Upper lobe of right lung (tissue), 1 donor: ENCODE results near the gene PEX19. TPM values are rescaled to one million over a fixed set of nuclear protein-coding genes. Genes with fewer than 3 reads are reported as not detected.

Experiments used
- ATAC-seq: fragments of 200-7000 bp; cut with Tn5 transposase; one replicate; pipeline ENCODE4 v1.9.1; 2020; ENCODE audit warnings: mild to moderate bottlenecking, moderate library complexity
- DNase-seq: peaks from one replicate; pipeline ENCODE4 v3.0.0-alpha.2; 2020
- H3K27ac ChIP-seq: fragments of 200-600 bp; one replicate; pipeline ENCODE4 v1.8.0; 2022
- H3K27me3 ChIP-seq: fragments of 200-600 bp; one replicate; pipeline ENCODE4 v1.8.0; 2022; ENCODE audit warnings: mild to moderate bottlenecking
- H3K36me3 ChIP-seq: fragments of 200-600 bp; one replicate; pipeline ENCODE4 v1.8.0; 2022
- H3K4me1 ChIP-seq: fragments of 200-600 bp; one replicate; pipeline ENCODE4 v1.8.0; 2022
- H3K4me3 ChIP-seq: fragments of 200-600 bp; one replicate; pipeline ENCODE4 v1.8.0; 2022; ENCODE audit warnings: mild to moderate bottlenecking
- H3K9me3 ChIP-seq: fragments of 200-600 bp; one replicate; pipeline ENCODE4 v1.8.0; 2022
- intact Hi-C: fragments of 100-400 bp; cut with DNase I; formaldehyde crosslinking; loops from one replicate; pipeline ENCODE4 v1.11.0; 2022
- total RNA-seq: library from RNA; stranded (reverse); fragmentation: NEBNext Ultra II Directional; extraction: Animal tissue kit (Norgen Biotek cat#: 25700); gene quantifications from one replicate; pipeline ENCODE4 v1.2.1, GENCODE V29; 2021
- TF ChIP-seq, protein P1 (sequence below): fragments of 200-600 bp; IDR thresholded peaks from one replicate; pipeline ENCODE4 v1.8.0; 2022; ENCODE audit warnings: antibody characterized with exemption
- donor health status: DM: no; HTN: yes; CAD: no; lungs with severe emphysema.

The PEX19 gene
- total RNA-seq, 1 donor from 2014 or later = 64.2 TPM

DNA sequence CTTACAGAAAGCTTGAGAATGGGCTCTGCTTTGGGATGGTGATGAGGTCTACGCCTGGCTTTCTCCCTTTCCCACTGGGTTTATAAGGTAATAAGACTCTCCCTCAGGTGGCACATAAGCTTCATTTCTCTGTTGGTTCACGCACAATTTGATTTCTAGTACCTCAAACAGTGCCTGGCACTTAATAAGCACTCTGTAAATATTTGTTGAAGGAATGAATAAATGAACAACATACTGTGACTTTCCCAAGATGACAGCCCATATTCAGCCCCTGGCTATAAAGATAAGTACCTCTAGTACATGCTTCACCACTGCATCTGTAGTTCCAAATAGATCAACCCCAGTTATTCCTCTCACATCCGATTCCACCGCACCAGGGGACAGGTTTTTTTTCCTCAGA lies 40.3 kb upstream of the PEX19 start:
- no peak overlapping the region for H3K4me3 ChIP-seq
- intact Hi-C loops = no loop called here
- no peaks in the 10 kb centered on the region for H3K4me1 ChIP-seq
- peaks cover 97% of the 10 kb centered on the region for H3K36me3 ChIP-seq
- no peaks in the 10 kb centered on the region for H3K9me3 ChIP-seq
- H3K27ac ChIP-seq = no peak overlapping the region
- DNase-seq (no peak), ATAC-seq (no peak)
- TF ChIP-seq, protein P1, sequence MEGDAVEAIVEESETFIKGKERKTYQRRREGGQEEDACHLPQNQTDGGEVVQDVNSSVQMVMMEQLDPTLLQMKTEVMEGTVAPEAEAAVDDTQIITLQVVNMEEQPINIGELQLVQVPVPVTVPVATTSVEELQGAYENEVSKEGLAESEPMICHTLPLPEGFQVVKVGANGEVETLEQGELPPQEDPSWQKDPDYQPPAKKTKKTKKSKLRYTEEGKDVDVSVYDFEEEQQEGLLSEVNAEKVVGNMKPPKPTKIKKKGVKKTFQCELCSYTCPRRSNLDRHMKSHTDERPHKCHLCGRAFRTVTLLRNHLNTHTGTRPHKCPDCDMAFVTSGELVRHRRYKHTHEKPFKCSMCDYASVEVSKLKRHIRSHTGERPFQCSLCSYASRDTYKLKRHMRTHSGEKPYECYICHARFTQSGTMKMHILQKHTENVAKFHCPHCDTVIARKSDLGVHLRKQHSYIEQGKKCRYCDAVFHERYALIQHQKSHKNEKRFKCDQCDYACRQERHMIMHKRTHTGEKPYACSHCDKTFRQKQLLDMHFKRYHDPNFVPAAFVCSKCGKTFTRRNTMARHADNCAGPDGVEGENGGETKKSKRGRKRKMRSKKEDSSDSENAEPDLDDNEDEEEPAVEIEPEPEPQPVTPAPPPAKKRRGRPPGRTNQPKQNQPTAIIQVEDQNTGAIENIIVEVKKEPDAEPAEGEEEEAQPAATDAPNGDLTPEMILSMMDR = no peak
- H3K27me3 ChIP-seq = no peaks in the 10 kb centered on the region

DNA sequence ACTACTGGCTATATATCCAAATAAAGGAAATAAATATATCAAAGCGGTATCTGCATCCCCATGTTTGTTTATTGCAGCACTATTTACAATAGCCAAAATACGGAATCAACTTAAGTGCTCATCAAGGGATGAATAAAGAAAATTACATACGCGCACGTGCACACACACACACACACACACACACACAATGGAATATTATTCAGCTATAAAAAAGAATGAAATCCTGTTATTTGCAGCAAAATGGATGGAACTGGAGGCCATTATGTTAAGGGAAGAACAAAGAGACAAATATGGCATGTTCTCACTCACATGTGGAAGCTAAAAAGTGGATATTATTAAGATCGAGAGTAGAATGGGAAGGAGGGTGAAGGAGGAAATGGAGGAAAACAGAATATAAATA lies 37.9 kb upstream of the PEX19 start:
- ATAC-seq (no peak), DNase-seq (no peak)
- Histone ChIP-seq H3K36me3 (peaks cover 95% of the 10 kb centered on the region), H3K9me3 (no peaks in the 10 kb centered on the region), H3K27ac (no peak overlapping the region), H3K4me1 (no peaks in the 10 kb centered on the region), H3K27me3 (no peaks in the 10 kb centered on the region), H3K4me3 (no peak overlapping the region)
- TF ChIP-seq, protein P1 = no peak
- intact Hi-C loops = no loop called here

DNA sequence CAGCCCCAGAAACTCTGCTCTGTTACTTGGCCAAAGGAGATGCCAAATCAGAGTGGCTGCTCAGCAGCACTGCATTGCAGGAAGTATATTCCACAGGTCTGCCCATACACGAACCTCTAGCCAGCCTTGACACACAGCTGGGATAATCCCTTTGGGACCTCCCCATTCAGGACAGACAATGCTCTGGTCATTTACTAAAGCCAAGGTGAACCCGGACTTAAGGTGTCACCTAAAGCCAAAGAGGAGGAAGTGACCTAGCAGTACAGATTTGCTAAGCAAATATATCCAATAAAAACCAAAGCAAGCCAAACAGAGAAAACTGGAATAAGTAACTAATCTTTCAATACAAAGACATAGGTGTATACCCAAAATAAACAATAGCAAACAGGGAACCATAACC lies 30.4 kb upstream of the PEX19 start:
- Histone ChIP-seq H3K9me3 (no peaks in the 10 kb centered on the region), H3K4me1 (no peaks in the 10 kb centered on the region), H3K27me3 (no peaks in the 10 kb centered on the region), H3K27ac (no peak overlapping the region), H3K4me3 (no peak overlapping the region), H3K36me3 (peaks cover 97% of the 10 kb centered on the region)
- intact Hi-C loops = no loop called here
- DNase-seq (no peak), ATAC-seq (no peak)
- TF ChIP-seq, protein P1 = no peak

DNA sequence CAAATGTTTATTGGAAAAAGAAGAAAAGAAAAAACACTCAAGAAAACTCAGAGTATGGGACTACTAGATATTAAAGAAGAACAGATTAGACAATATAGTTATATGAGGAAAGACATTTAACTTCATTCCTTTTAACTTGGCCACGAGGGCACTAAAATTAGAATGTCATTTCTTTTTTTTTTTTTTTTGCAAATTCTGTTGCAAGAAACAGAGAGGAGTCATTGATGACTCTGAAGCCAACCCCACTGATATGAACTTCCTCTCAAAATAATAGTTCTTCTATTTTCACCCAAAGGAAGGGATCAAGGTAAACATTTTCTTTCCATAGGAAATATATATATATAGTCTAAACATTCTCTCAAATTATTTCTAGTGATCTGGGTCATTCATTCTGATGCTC lies 24.6 kb upstream of the PEX19 start:
- Histone ChIP-seq H3K27me3 (no peaks in the 10 kb centered on the region), H3K9me3 (no peaks in the 10 kb centered on the region), H3K27ac (no peak overlapping the region), H3K36me3 (peaks cover 100% of the 10 kb centered on the region), H3K4me1 (no peaks in the 10 kb centered on the region), H3K4me3 (no peak overlapping the region)
- no peak for ATAC-seq
- DNase-seq = no peak
- TF ChIP-seq, protein P1 = no peak
- intact Hi-C loops = no loop called here

DNA sequence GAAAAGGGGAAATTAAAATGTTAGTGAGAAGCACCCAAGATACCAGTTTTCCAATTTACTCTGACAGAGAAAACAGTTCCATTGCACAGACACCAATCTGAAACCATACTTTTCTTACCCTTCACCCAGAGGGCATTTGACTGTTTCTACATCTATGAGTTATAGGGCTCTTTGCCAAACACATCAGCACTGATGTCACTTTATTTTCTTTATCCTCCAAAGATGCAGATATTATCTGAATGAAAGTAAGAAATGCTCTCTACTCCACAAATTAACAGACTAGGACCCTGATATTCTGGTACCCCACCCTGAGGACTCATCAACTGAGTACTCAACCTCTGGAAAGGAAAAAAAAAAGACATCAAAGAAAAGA lies 24.2 kb upstream of the PEX19 start:
- Histone ChIP-seq H3K4me3 (no peak overlapping the region), H3K36me3 (peaks cover 100% of the 10 kb centered on the region), H3K9me3 (no peaks in the 10 kb centered on the region), H3K27ac (no peak overlapping the region), H3K27me3 (no peaks in the 10 kb centered on the region), H3K4me1 (no peaks in the 10 kb centered on the region)
- ATAC-seq (no peak), DNase-seq (no peak)
- intact Hi-C loops = no loop called here
- TF ChIP-seq, protein P1 = no peak

DNA sequence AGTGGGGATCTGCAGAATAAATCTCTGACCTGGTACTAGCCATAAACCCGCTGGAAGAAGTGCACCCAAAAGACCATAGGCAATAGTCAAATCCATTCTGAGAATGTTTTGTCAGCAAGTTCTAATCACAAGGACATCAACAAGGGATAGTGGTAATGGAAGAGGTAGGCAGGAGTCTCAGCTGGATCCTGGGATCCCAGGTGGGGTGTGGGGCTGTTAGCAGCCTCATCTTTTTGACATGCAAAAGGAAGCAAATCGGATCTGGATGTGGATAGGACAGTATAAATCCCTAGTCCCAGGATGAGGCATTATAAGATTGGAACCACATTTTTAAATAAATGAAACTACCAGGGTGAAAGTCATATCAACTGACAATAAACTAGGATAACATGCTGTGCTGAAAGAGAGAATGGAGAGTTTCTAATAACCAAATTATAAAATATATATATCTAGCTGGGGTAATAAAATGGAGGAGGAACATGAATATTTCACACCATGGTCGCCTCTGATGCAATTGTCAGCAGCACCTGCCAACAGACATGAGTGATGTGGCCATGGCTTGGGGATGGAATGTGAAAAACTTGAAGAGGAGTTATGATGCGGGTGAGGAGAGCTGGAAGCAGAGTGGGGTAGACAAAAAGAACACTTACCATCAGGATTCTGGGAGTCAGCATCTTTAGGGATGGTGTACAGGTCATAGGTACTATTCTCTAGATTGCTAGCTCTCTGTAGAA lies 23.7 kb upstream of the PEX19 start:
- intact Hi-C loops = no loop called here
- Histone ChIP-seq H3K9me3 (no peaks in the 10 kb centered on the region), H3K4me3 (no peak overlapping the region), H3K27me3 (no peaks in the 10 kb centered on the region), H3K4me1 (no peaks in the 10 kb centered on the region), H3K36me3 (peaks cover 100% of the 10 kb centered on the region), H3K27ac (no peak overlapping the region)
- TF ChIP-seq, protein P1 = no peak
- DNase-seq = no peak
- ATAC-seq = no peak
